Endothelial cell of umbilical vein (primary cell): Measurements from ENCODE around the gene POU5F1. TPM values are rescaled to one million over a fixed set of nuclear protein-coding genes. Genes with fewer than 3 reads are reported as not detected.

ENCODE experiments used
- BruUV-seq: library from RNA; stranded (reverse); fragments of 400-500 nt; replicated peaks from 2 replicates; lab custom pipeline; 2021; lab: Mats Ljungman, UMichigan
- CTCF ChIA-PET: fragments of 300-600, 350-600 bp; sonication (Branson Sonifier 250); formaldehyde crosslinking; loops from one replicate; lab custom pipeline; 2021; ENCODE audit warnings: antibody characterized with exemption, inconsistent platforms; lab: Charles Lee
- POLR2A ChIA-PET: fragments of 300-600, 350-600 bp; sonication (Branson Sonifier 250); formaldehyde crosslinking; loops from one replicate; lab custom pipeline; 2021; ENCODE audit warnings: antibody characterized with exemption, inconsistent platforms; lab: Charles Lee
- DNase-seq: peaks from one replicate; pipeline ENCODE4 v3.0.0-alpha.2; 2011; ENCODE audit warnings: low read depth, low spot score
- FAIRE-seq: peaks from 2 replicates; lab custom pipeline; 2011; peaks lifted over from hg19 to GRCh38; lab: Jason Lieb, UNC
- H2AFZ ChIP-seq: 2 replicates; pipeline ENCODE4 v1.6.0; 2012; ENCODE audit warnings: low read depth, low read length, control low read depth, inconsistent platforms
- H3K27ac ChIP-seq: 2 replicates; pipeline ENCODE4 v1.5.1; 2011; ENCODE audit warnings: low read depth, mild to moderate bottlenecking, control low read depth, low read length, moderate library complexity; ENCODE audit not compliant: insufficient read depth
- H3K27me3 ChIP-seq, 2 experiments: 2 replicates each; pipeline versions ENCODE4 v1.6.0 to v1.6.1; 2011; ENCODE audit warnings: low read length in 2 of 2, mixed read lengths in 1 of 2; ENCODE audit not compliant: control insufficient read depth in 2 of 2, insufficient read depth in 2 of 2
- H3K36me3 ChIP-seq, 2 experiments: 2 replicates in 1 of 2; 3 replicates in 1 of 2; pipeline ENCODE4 v1.5.1; 2011; ENCODE audit warnings: low read length in 2 of 2, mild to moderate bottlenecking in 1 of 2, moderate library complexity in 1 of 2; ENCODE audit not compliant: control insufficient read depth in 2 of 2, insufficient read depth in 2 of 2; ENCODE audit errors: extremely low read depth in 1 of 2
- H3K4me1 ChIP-seq: 3 replicates; pipeline ENCODE4 v1.5.1; 2011; ENCODE audit warnings: mild to moderate bottlenecking, low read length; ENCODE audit not compliant: control insufficient read depth, insufficient read depth; ENCODE audit errors: extremely low read depth
- H3K4me2 ChIP-seq: 2 replicates; pipeline ENCODE4 v1.6.1; 2011; ENCODE audit warnings: low read length, control low read depth, mixed read lengths; ENCODE audit not compliant: insufficient read depth
- H3K4me3 ChIP-seq, 3 experiments: fragments of 200-600 bp in 1 of 3; sonication (generic), shearing (Covaris generic) in 1 of 3; replicated peaks in 1 of 3; 2 replicates each; pipeline ENCODE4 v1.5.1; 2011 to 2016; ENCODE audit warnings: control low read depth in 3 of 3, low read length in 3 of 3, mild to moderate bottlenecking in 2 of 3, inconsistent platforms in 1 of 3, low read depth in 1 of 3, moderate library complexity in 1 of 3; ENCODE audit not compliant: insufficient read depth in 1 of 3
- H3K79me2 ChIP-seq: 2 replicates; pipeline ENCODE4 v1.6.0; 2012; ENCODE audit warnings: low read length, inconsistent platforms; ENCODE audit not compliant: control insufficient read depth, insufficient read depth
- H3K9ac ChIP-seq: replicated peaks from 2 replicates; pipeline ENCODE3; 2011; ENCODE audit warnings: low read length, control low read depth; ENCODE audit not compliant: insufficient read depth; ENCODE audit errors: extremely low read depth
- H3K9me1 ChIP-seq: replicated peaks from 3 replicates; pipeline ENCODE4 v1.6.0; 2011; ENCODE audit warnings: mild to moderate bottlenecking, low read length; ENCODE audit not compliant: control insufficient read depth, insufficient read depth; ENCODE audit errors: extremely low read depth
- H3K9me3 ChIP-seq: replicated peaks from 2 replicates; pipeline ENCODE4 v1.5.1; 2012; ENCODE audit warnings: low read length, inconsistent platforms; ENCODE audit not compliant: control insufficient read depth, insufficient read depth
- H4K20me1 ChIP-seq: replicated peaks from 2 replicates; pipeline ENCODE3; 2011; ENCODE audit warnings: mild to moderate bottlenecking, low read length; ENCODE audit not compliant: control insufficient read depth, insufficient read depth; ENCODE audit errors: extremely low read depth
- CTCF ChIP-seq, 2 donors: IDR thresholded peaks; 1 replicate in 1 of 2; 2 replicates in 1 of 2; pipeline ENCODE4 v1.5.1; 2011; ENCODE audit warnings: low read length in 2 of 2, mild to moderate bottlenecking in 2 of 2, moderate library complexity in 2 of 2, control low read depth in 1 of 2, inconsistent platforms in 1 of 2, low read depth in 1 of 2; ENCODE audit not compliant: insufficient read depth in 1 of 2; ENCODE audit errors: extremely low read depth in 1 of 2
- EZH2 ChIP-seq: IDR thresholded peaks from 2 replicates; pipeline ENCODE4 v1.6.1; 2012; ENCODE audit warnings: borderline replicate concordance, low read depth, mild to moderate bottlenecking, moderate library complexity, low read length, inconsistent platforms; ENCODE audit not compliant: severe bottlenecking
- FOS ChIP-seq: IDR thresholded peaks from 2 replicates; pipeline ENCODE4 v1.6.1; 2011; ENCODE audit warnings: mild to moderate bottlenecking, low read length, moderate library complexity, borderline replicate concordance; ENCODE audit not compliant: insufficient read depth
- GATA2 ChIP-seq: IDR thresholded peaks from 2 replicates; pipeline ENCODE4 v1.7.0; 2011; ENCODE audit warnings: low read depth, mild to moderate bottlenecking, moderate library complexity, mixed read lengths, low read length; ENCODE audit not compliant: insufficient read length, insufficient read depth
- JUN ChIP-seq: IDR thresholded peaks from 2 replicates; pipeline ENCODE4 v1.6.1; 2011; ENCODE audit warnings: borderline replicate concordance, low read depth; ENCODE audit not compliant: insufficient read length, insufficient read depth
- MAX ChIP-seq: IDR thresholded peaks from 2 replicates; pipeline ENCODE4 v1.6.1; 2011; ENCODE audit not compliant: insufficient read depth, insufficient read length
- MYC ChIP-seq: IDR thresholded peaks from one replicate; pipeline ENCODE4 v1.6.1; 2011; ENCODE audit warnings: mild to moderate bottlenecking, low read depth, low read length
- POLR2A ChIP-seq: IDR thresholded peaks from 2 replicates; pipeline ENCODE4 v1.6.1; 2012; ENCODE audit warnings: low read depth, mild to moderate bottlenecking, control low read depth, low read length
- POLR2AphosphoS5 ChIP-seq: IDR thresholded peaks from 2 replicates; pipeline ENCODE4 v1.6.1; 2012; ENCODE audit warnings: low read depth, mild to moderate bottlenecking, control low read depth, low read length, moderate library complexity; ENCODE audit not compliant: insufficient read depth
- dilution Hi-C: fragments of 300-500 bp; cut with MboI; formaldehyde crosslinking; loops from one replicate; pipeline ENCODE4 v1.15.0; 2019; ENCODE audit warnings: low sequenced_read_pairs; ENCODE audit not compliant: extremely low pct_ligation_motif_present
- intact Hi-C: fragments of 100-400 bp; cut with micrococcal nuclease; formaldehyde crosslinking; loops from one replicate; pipeline ENCODE4 v1.10.0; 2022
- polyA plus RNA-seq, 4 experiments: library from polyadenylated mRNA; depleted of rRNA in 3 of 4; stranded (reverse) in 3 of 4; unstranded in 1 of 4; fragments of >200 nt; gene quantifications; 2 replicates each; pipeline versions ENCODE4 v1.2.1 to v1.2.3, GENCODE V29; 2011 to 2012; ENCODE audit warnings: missing spikeins in 1 of 4
- total RNA-seq: library from RNA; stranded (reverse); gene quantifications from 2 replicates; pipeline ENCODE4 v1.2.3, GENCODE V29; 2021

POU5F1 gene
- total and polyA plus RNA-seq, 2 donors (not counting 3 experiments of a cell fraction or from before 2014, with no cell fraction given) = 0.63 TPM; not detected in 1

- Histone ChIP-seq H3K4me1 (peaks cover 3% of the 10 kb centered on the region), H4K20me1 (no peaks in the 10 kb centered on the region), H3K27ac (no peak overlapping the region), H3K9ac (no peak overlapping the region), H3K27me3 (no peaks in the 10 kb centered on the region), H3K4me2 (no peak overlapping the region), H3K9me1 (no peaks in the 10 kb centered on the region), H3K4me3 (no peak overlapping the region), H3K9me3 (no peaks in the 10 kb centered on the region), H2AFZ (no peak overlapping the region), H3K79me2 (no peaks in the 10 kb centered on the region), H3K36me3 (peaks cover 0 to 15% of the 10 kb centered on the region in 2 experiments)
- no TSS peak for BruUV-seq
- FAIRE-seq (no peak), DNase-seq (no peak)
- no peak for TF ChIP-seq MYC
- TF ChIP-seq POLR2A = no peak
- dilution Hi-C loops (no loop called here), intact Hi-C loops (no loop called here)
- CTCF ChIA-PET = interaction anchor here (0.9 to 3.3 kb wide), 4 partner anchors 8 to 221 kb away, joined by 3 to 15 read pairs (median 6); no protein-coding TSS in a partner anchor
- POLR2A ChIA-PET = no interaction called here
Observed at GRCh38 chr6:31145386-31145785, 25.1 kb downstream of the POU5F1 start.

GRCh38 chr6:31144970-31145340 is 25.5 kb downstream of the POU5F1 start:
- Histone ChIP-seq H3K27me3 (no peaks in the 10 kb centered on the region), H3K9me1 (no peaks in the 10 kb centered on the region), H2AFZ (no peak overlapping the region), H3K4me2 (no peak overlapping the region), H3K36me3 (peaks cover 0 to 15% of the 10 kb centered on the region in 2 experiments), H3K79me2 (no peaks in the 10 kb centered on the region), H3K27ac (no peak overlapping the region), H4K20me1 (no peaks in the 10 kb centered on the region), H3K4me3 (no peak overlapping the region), H3K9me3 (no peaks in the 10 kb centered on the region), H3K9ac (no peak overlapping the region), H3K4me1 (peaks cover 3% of the 10 kb centered on the region)
- no TSS peak for BruUV-seq
- DNase-seq (no peak), FAIRE-seq (no peak)
- POLR2A ChIA-PET = no interaction called here
- intact Hi-C loops = no loop called here
- CTCF ChIA-PET = interaction anchor here (1.6 kb wide), 1 partner anchor 48 kb away, joined by 8 read pairs; no protein-coding TSS in a partner anchor
- no peak for TF ChIP-seq POLR2AphosphoS5
- no peak for TF ChIP-seq POLR2A
- TF ChIP-seq FOS = no peak
- no peak for TF ChIP-seq JUN
- no peak for TF ChIP-seq MAX
- no peak for TF ChIP-seq GATA2
- no peak for TF ChIP-seq CTCF (IDR thresholded peaks at IDR 0.05; ENCODE audit: extremely low read depth in 1 of 2, insufficient read depth in 1 of 2, low read depth in 1 of 2, low read length in 2 of 2)
- TF ChIP-seq MYC = no peak
- TF ChIP-seq EZH2 = no peak
- dilution Hi-C loops = no loop called here
